ENCODE measurements around the gene NDUFA3. TPM values are rescaled to one million over a fixed set of nuclear protein-coding genes. Genes with fewer than 3 reads are reported as not detected.

NDUFA3 gene
- total RNA-seq, 2 experiments from 2014 or later: 86.3 to 92.4 TPM

- H3K4me1 ChIP-seq (ENCODE audit: insufficient read depth, low read length, poor library complexity, severe bottlenecking): peaks cover 11% of the 10 kb centered on the region
- H3K27ac ChIP-seq (ENCODE audit: low read depth, low read length, poor library complexity, severe bottlenecking): no peak overlapping the region
- peaks cover 63% of the 10 kb centered on the region for H3K36me3 ChIP-seq (ENCODE audit: insufficient read depth, low read length)
- ChIA-PET CTCF (ENCODE audit: unreplicated experiment) (no interaction called here), POLR2A (no interaction called here)
- BruUV-seq (replicated peaks): no TSS peak
- no peak for TF ChIP-seq EZH2phosphoT487 (IDR thresholded peaks at IDR 0.05; ENCODE audit: borderline replicate concordance, low read depth, low read length)
- TF ChIP-seq, protein P1, sequence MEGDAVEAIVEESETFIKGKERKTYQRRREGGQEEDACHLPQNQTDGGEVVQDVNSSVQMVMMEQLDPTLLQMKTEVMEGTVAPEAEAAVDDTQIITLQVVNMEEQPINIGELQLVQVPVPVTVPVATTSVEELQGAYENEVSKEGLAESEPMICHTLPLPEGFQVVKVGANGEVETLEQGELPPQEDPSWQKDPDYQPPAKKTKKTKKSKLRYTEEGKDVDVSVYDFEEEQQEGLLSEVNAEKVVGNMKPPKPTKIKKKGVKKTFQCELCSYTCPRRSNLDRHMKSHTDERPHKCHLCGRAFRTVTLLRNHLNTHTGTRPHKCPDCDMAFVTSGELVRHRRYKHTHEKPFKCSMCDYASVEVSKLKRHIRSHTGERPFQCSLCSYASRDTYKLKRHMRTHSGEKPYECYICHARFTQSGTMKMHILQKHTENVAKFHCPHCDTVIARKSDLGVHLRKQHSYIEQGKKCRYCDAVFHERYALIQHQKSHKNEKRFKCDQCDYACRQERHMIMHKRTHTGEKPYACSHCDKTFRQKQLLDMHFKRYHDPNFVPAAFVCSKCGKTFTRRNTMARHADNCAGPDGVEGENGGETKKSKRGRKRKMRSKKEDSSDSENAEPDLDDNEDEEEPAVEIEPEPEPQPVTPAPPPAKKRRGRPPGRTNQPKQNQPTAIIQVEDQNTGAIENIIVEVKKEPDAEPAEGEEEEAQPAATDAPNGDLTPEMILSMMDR (conservative IDR thresholded peaks at IDR 0.05; ENCODE audit: low read length): no peak
- H3K79me2 ChIP-seq (ENCODE audit: insufficient read depth, low read depth, low read length): peaks cover 27% of the 10 kb centered on the region; the same call in 1 of the 2 replicates
- no peaks in the 10 kb centered on the region for H3K9me2 ChIP-seq (ENCODE audit: insufficient read depth, low read length)
- H2AFZ ChIP-seq (ENCODE audit: low read length): no peak overlapping the region
- H3K4me3 ChIP-seq (ENCODE audit: low read depth, low read length, poor library complexity, severe bottlenecking): no peak overlapping the region
- no peak overlapping the region for H3K4me2 ChIP-seq (ENCODE audit: low read length)
- H3K9me3 ChIP-seq (ENCODE audit: low read length): no peaks in the 10 kb centered on the region
- no peak for DNase-seq (ENCODE audit: low spot score)
- intact Hi-C loops (cut with micrococcal nuclease; ENCODE audit: unreplicated experiment): no loop called here
- no peaks in the 10 kb centered on the region for H4K20me1 ChIP-seq (ENCODE audit: insufficient read depth, low read length)
Observed at GRCh38 chr19:54106716-54107115, 4.1 kb downstream of the NDUFA3 start.

GRCh38 chr19:54107876-54108490 is 5.3 kb downstream of the NDUFA3 start:
- Histone ChIP-seq H2AFZ (ENCODE audit: low read length) (no peak overlapping the region), H3K36me3 (ENCODE audit: insufficient read depth, low read length) (peaks cover 73% of the 10 kb centered on the region), H3K9me2 (ENCODE audit: insufficient read depth, low read length) (no peaks in the 10 kb centered on the region), H3K79me2 (ENCODE audit: insufficient read depth, low read depth, low read length) (peaks cover 25% of the 10 kb centered on the region; the same call in 1 of the 2 replicates), H3K27ac (ENCODE audit: low read depth, low read length, poor library complexity, severe bottlenecking) (no peak overlapping the region), H3K4me2 (ENCODE audit: low read length) (no peak overlapping the region), H4K20me1 (ENCODE audit: insufficient read depth, low read length) (no peaks in the 10 kb centered on the region), H3K9me3 (ENCODE audit: low read length) (no peaks in the 10 kb centered on the region), H3K4me1 (ENCODE audit: insufficient read depth, low read length, poor library complexity, severe bottlenecking) (peaks cover 7% of the 10 kb centered on the region), H3K4me3 (ENCODE audit: low read depth, low read length, poor library complexity, severe bottlenecking) (no peak overlapping the region)
- BruUV-seq (replicated peaks): no TSS peak
- no peak for DNase-seq (ENCODE audit: low spot score)
- CTCF ChIA-PET (ENCODE audit: unreplicated experiment): no interaction called here
- POLR2A ChIA-PET: no interaction called here
- intact Hi-C loops (cut with micrococcal nuclease; ENCODE audit: unreplicated experiment): no loop called here
- no peak for TF ChIP-seq EZH2phosphoT487 (IDR thresholded peaks at IDR 0.05; ENCODE audit: borderline replicate concordance, low read depth, low read length)
- TF ChIP-seq, protein P1 (conservative IDR thresholded peaks at IDR 0.05; ENCODE audit: low read length): no peak

GRCh38 chr19:54108496-54108895 is 5.8 kb downstream of the NDUFA3 start:
- Histone ChIP-seq H4K20me1 (ENCODE audit: insufficient read depth, low read length) (no peaks in the 10 kb centered on the region), H3K4me3 (ENCODE audit: low read depth, low read length, poor library complexity, severe bottlenecking) (no peak overlapping the region), H3K9me2 (ENCODE audit: insufficient read depth, low read length) (no peaks in the 10 kb centered on the region), H3K79me2 (ENCODE audit: insufficient read depth, low read depth, low read length) (peaks cover 20% of the 10 kb centered on the region; the same call in 1 of the 2 replicates), H3K27ac (ENCODE audit: low read depth, low read length, poor library complexity, severe bottlenecking) (no peak overlapping the region), H3K9me3 (ENCODE audit: low read length) (no peaks in the 10 kb centered on the region), H2AFZ (ENCODE audit: low read length) (no peak overlapping the region), H3K4me1 (ENCODE audit: insufficient read depth, low read length, poor library complexity, severe bottlenecking) (peaks cover 5% of the 10 kb centered on the region), H3K4me2 (ENCODE audit: low read length) (no peak overlapping the region), H3K36me3 (ENCODE audit: insufficient read depth, low read length) (peaks cover 78% of the 10 kb centered on the region)
- ChIA-PET POLR2A (no interaction called here), CTCF (ENCODE audit: unreplicated experiment) (no interaction called here)
- intact Hi-C loops (cut with micrococcal nuclease; ENCODE audit: unreplicated experiment): no loop called here
- no peak for DNase-seq (ENCODE audit: low spot score)
- no TSS peak for BruUV-seq (replicated peaks)
- no peak for TF ChIP-seq EZH2phosphoT487 (IDR thresholded peaks at IDR 0.05; ENCODE audit: borderline replicate concordance, low read depth, low read length)
- TF ChIP-seq, protein P1 (conservative IDR thresholded peaks at IDR 0.05; ENCODE audit: low read length): no peak

Data from OCI-LY7 (cell line).